MM.1S (cell line): Measurements from ENCODE around the gene KCNN4.

Experiments used
- DNase-seq: peaks from one replicate; pipeline ENCODE4 v3.0.0-alpha.2; 2015
- H2AFZ ChIP-seq: fragments of 300-600 bp; sonication (generic); 2 replicates; pipeline ENCODE4 v1.6.0; 2016; ENCODE audit warnings: antibody characterized with exemption, low read length
- H3F3A ChIP-seq: fragments of 300-600 bp; sonication (generic); 2 replicates; pipeline ENCODE4 v1.6.1; 2016; ENCODE audit warnings: mild to moderate bottlenecking, antibody characterized with exemption, low read length, moderate library complexity, mixed read lengths; ENCODE audit not compliant: insufficient read depth
- H3K27ac ChIP-seq: fragments of 300-600 bp; sonication (generic); 2 replicates; pipeline ENCODE4 v1.5.1; 2016; ENCODE audit warnings: mild to moderate bottlenecking, low read length
- H3K27me3 ChIP-seq: fragments of 300-600 bp; sonication (generic); replicated peaks from 2 replicates; pipeline ENCODE4 v1.6.0; 2016; ENCODE audit warnings: low read length; ENCODE audit not compliant: insufficient read depth
- H3K36me3 ChIP-seq: fragments of 300-600 bp; sonication (generic); replicated peaks from 2 replicates; pipeline ENCODE4 v1.6.1; 2016; ENCODE audit warnings: mild to moderate bottlenecking, low read length, mixed read lengths; ENCODE audit not compliant: insufficient read depth
- H3K4me1 ChIP-seq: fragments of 300-600 bp; sonication (generic); 2 replicates; pipeline ENCODE4 v1.6.1; 2016; ENCODE audit warnings: low read length, mixed read lengths
- H3K4me2 ChIP-seq: fragments of 300-600 bp; sonication (generic); 2 replicates; pipeline ENCODE4 v1.6.0; 2016; ENCODE audit warnings: low read depth, low read length
- H3K4me3 ChIP-seq: fragments of 300-600 bp; sonication (generic); 2 replicates; pipeline ENCODE4 v1.5.1; 2016; ENCODE audit warnings: low read length, mixed read lengths
- H3K79me2 ChIP-seq: fragments of 300-600 bp; sonication (generic); 2 replicates; pipeline ENCODE4 v1.6.1; 2016; ENCODE audit warnings: mixed run types, low read length, mixed read lengths
- H3K9ac ChIP-seq: fragments of 300-600 bp; sonication (generic); 2 replicates; pipeline ENCODE4 v1.6.1; 2016; ENCODE audit warnings: low read length, mixed read lengths
- H3K9me2 ChIP-seq: fragments of 300-600 bp; sonication (generic); replicated peaks from 2 replicates; pipeline ENCODE4 v1.6.1; 2016; ENCODE audit warnings: mild to moderate bottlenecking, low read length, mixed read lengths; ENCODE audit not compliant: insufficient read depth
- H3K9me3 ChIP-seq: fragments of 300-600 bp; sonication (generic); replicated peaks from 2 replicates; pipeline ENCODE4 v1.6.1; 2016; ENCODE audit warnings: mild to moderate bottlenecking, low read length, mixed read lengths; ENCODE audit not compliant: insufficient read depth
- H4K20me1 ChIP-seq: fragments of 300-600 bp; sonication (generic); 2 replicates; pipeline ENCODE4 v1.6.1; 2016; ENCODE audit warnings: mild to moderate bottlenecking, low read length, moderate library complexity, mixed read lengths; ENCODE audit not compliant: insufficient read depth
- CTCF ChIP-seq: fragments of 300-600 bp; sonication (generic); IDR thresholded peaks from 2 replicates; pipeline ENCODE4 v1.5.1; 2016; ENCODE audit warnings: antibody characterized with exemption, low read length, mixed read lengths
- EZH2 ChIP-seq: fragments of 300-600 bp; sonication (generic); optimal IDR thresholded peaks from 2 replicates; pipeline ENCODE3; 2017; ENCODE audit warnings: low read depth, mild to moderate bottlenecking, antibody characterized with exemption, low read length, mixed read lengths
- EZH2phosphoT487 ChIP-seq: fragments of 300-600 bp; sonication (generic); IDR thresholded peaks from 2 replicates; pipeline ENCODE4 v1.6.1; 2018; ENCODE audit warnings: antibody characterized with exemption, low read length

Gene KCNN4

DNA sequence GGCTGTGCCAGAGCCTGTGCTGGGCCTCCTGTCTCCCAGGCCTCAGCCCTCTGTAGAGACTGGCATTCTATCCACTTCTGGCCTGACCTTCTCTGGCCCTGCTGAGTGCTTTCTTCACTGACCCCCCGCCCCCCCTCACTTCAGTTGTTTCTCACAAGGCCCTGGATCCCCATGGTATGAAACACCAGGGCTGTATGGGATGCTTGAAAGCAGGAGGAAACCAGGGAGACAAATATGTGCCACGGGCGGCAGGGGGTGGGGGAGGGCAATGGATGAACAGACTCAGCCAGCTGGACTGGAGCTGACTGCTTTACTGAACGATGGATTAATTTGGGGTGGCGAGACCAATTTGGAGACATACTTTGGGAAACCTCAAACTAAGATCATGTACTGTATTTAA, 50.9 kb downstream of the KCNN4 start:
- Histone ChIP-seq H3K36me3 (no peaks in the 10 kb centered on the region; the same call in none of the 2 replicates), H3K9ac (no peak overlapping the region), H3K4me1 (no peaks in the 10 kb centered on the region), H2AFZ (no peak overlapping the region), H3F3A (no peaks in the 10 kb centered on the region), H3K4me2 (no peak overlapping the region), H3K9me2 (no peaks in the 10 kb centered on the region), H3K9me3 (no peaks in the 10 kb centered on the region), H3K79me2 (no peaks in the 10 kb centered on the region), H3K27ac (no peak overlapping the region), H3K27me3 (no peaks in the 10 kb centered on the region), H4K20me1 (no peaks in the 10 kb centered on the region), H3K4me3 (no peak overlapping the region)
- TF ChIP-seq EZH2: no peak
- TF ChIP-seq CTCF: no peak
- no peak for TF ChIP-seq EZH2phosphoT487
- no peak for DNase-seq

DNA sequence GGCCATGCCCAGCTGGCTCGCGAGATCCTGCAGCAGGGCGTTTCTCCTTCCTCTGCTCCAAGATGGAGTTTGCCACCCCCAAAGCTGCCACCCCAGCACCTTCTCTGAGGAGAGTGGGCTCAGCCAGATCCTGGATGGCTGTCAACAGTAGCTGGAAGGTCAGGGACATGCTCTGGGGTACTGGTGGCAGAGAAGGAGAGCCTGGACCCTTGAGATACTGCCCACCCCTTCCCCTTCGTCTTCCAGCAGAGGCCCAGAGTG, 53.2 kb downstream of the KCNN4 start:
- Histone ChIP-seq H3K36me3 (no peaks in the 10 kb centered on the region; the same call in none of the 2 replicates), H3K9me3 (no peaks in the 10 kb centered on the region), H3K27ac (no peak overlapping the region), H3K4me3 (no peak overlapping the region), H3K27me3 (no peaks in the 10 kb centered on the region), H4K20me1 (no peaks in the 10 kb centered on the region), H3K4me1 (no peaks in the 10 kb centered on the region), H3K79me2 (no peaks in the 10 kb centered on the region), H3K4me2 (no peak overlapping the region), H3K9ac (no peak overlapping the region), H2AFZ (no peak overlapping the region), H3K9me2 (no peaks in the 10 kb centered on the region), H3F3A (no peaks in the 10 kb centered on the region)
- no peak for DNase-seq
- TF ChIP-seq CTCF: no peak
- no peak for TF ChIP-seq EZH2
- TF ChIP-seq EZH2phosphoT487: no peak

DNA sequence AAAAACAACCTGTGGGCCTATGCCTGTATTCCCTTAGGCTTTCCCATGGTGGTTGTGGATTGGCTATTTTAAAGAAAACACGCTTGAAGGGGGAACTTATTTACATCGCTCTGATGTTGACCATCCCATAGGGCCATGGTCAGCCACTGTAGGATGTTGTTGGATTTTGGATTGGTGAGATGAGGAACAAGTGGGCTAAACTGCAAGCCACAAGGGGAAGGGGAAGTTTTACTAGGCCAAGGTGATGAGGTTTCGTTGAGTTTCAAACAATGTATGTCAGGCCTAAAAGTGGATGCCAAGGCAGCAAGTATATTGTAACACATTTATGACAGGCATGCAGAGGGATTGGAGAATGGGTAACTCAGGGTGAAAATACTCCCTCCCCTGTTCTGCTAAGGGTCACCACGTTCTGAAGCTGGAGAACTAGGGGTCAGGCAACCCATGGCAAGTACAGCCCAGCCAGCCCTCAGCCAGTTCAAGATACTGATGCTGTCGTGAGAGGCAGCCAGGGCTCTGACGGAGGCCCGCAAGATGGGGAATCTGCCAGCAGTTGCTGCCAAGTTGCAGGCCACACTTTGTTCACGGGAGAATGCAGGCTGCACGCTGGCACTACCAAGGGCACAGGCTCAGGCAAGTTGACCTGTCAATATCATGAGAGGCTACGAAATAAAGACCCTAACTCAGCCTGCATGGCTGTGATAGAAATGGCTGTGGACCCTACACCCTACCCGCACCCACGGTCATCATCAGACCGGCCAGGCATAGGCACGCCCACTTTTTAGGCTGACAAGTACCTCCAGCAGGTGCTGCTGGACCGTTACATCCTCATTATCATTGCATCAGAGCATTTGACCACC, 53.8 kb downstream of the KCNN4 start:
- Histone ChIP-seq H3K36me3 (no peaks in the 10 kb centered on the region; the same call in none of the 2 replicates), H3K9me3 (no peaks in the 10 kb centered on the region), H3K4me2 (no peak overlapping the region), H3K9me2 (no peaks in the 10 kb centered on the region), H4K20me1 (no peaks in the 10 kb centered on the region), H3K9ac (no peak overlapping the region), H3F3A (no peaks in the 10 kb centered on the region), H3K27me3 (no peaks in the 10 kb centered on the region), H3K79me2 (no peaks in the 10 kb centered on the region), H3K27ac (no peak overlapping the region), H3K4me3 (no peak overlapping the region), H2AFZ (no peak overlapping the region), H3K4me1 (no peaks in the 10 kb centered on the region)
- no peak for TF ChIP-seq EZH2
- no peak for TF ChIP-seq CTCF
- TF ChIP-seq EZH2phosphoT487: no peak
- no peak for DNase-seq
